C4-2B (cell line): ENCODE data around the gene TMEM8B.

Experiments used
- CTCF ChIP-seq: fragments of 450-650 bp; conservative IDR thresholded peaks from 2 replicates; pipeline ENCODE4 v1.5.1; 2017; ENCODE audit warnings: mild to moderate bottlenecking
- ZFX ChIP-seq: fragments of 450-650 bp; IDR thresholded peaks from 2 replicates; pipeline ENCODE4 v1.6.1; 2017

DNA sequence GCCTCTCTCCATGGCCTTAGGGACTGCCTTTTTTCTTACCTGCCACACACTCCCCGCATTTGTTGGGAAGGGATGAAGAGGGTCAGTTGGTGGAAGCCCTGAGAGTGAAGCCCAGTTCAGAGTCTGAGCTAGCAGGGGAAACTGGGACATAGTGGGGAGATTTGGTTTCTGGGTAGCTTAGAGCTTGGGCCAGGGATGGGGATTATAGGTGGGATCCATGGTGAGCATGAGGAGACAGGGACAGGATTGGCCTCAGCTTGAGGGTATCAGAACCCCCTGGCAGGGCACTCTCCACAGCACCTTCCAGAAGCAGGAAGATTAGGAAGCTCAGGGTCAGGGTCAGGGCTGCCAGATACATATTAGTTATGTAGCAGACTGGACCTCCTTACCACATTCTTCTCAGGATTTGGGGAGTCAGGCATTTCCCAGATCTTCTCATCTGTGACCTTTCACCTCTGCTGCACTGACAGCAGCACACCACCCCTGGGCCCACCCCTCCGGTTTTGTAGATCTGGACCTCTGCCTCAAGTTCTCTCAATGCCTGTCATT, 23.3 kb downstream of the TMEM8B start:
- TF ChIP-seq CTCF (no peak), ZFX (no peak)
